GM12891 (cell line): Measurements from ENCODE around the gene SENP3.

Source experiments
- DNase-seq: peaks from one replicate; pipeline ENCODE4 v3.0.0; 2011; ENCODE audit warnings: low spot score; ENCODE audit not compliant: insufficient read length
- FAIRE-seq: peaks from 2 replicates; lab custom pipeline; 2011; peaks lifted over from hg19 to GRCh38; lab: Jason Lieb, UNC
- PAX5 ChIP-seq: IDR thresholded peaks from 2 replicates; pipeline ENCODE4 v1.6.1; 2011; ENCODE audit warnings: low read length, moderate library complexity, mild to moderate bottlenecking; ENCODE audit not compliant: insufficient read depth, severe bottlenecking
- POLR2A ChIP-seq: IDR thresholded peaks from 2 replicates; pipeline ENCODE4 v1.6.1; 2011; ENCODE audit warnings: low read depth, low read length, control low read depth
- POLR2AphosphoS5 ChIP-seq: IDR thresholded peaks from 2 replicates; pipeline ENCODE4 v1.6.1; 2011; ENCODE audit warnings: low read depth, low read length, control low read depth
- POU2F2 ChIP-seq: IDR thresholded peaks from 2 replicates; pipeline ENCODE4 v1.6.1; 2011; ENCODE audit warnings: low read depth, mild to moderate bottlenecking, control low read depth, low read length, moderate library complexity
- SPI1 ChIP-seq: IDR thresholded peaks from 2 replicates; pipeline ENCODE4 v1.6.1; 2011; ENCODE audit warnings: low read depth, low read length, control low read depth
- TAF1 ChIP-seq: IDR thresholded peaks from 2 replicates; pipeline ENCODE4 v1.6.1; 2011; ENCODE audit warnings: low read depth, low read length, control low read depth

Gene SENP3

GRCh38 chr17:7561028-7561575 is 617 bp upstream of the SENP3 start:
- TF ChIP-seq SPI1 (no peak), POLR2A (peak; percentile 25; the same call in 1 of the 2 replicates)
- FAIRE-seq (no peak), DNase-seq (peak; percentile 77)

- DNase-seq (no peak), FAIRE-seq (no peak)
- TF ChIP-seq PAX5, result no peak
- TF ChIP-seq SPI1, result no peak
- no peak for TF ChIP-seq POLR2A
- no peak for TF ChIP-seq TAF1
- no peak for TF ChIP-seq POLR2AphosphoS5
- no peak for TF ChIP-seq POU2F2
Observed at GRCh38 chr17:7562208-7562605, 488 bp downstream of the SENP3 start.

- no peak for DNase-seq
- no peak for FAIRE-seq
- no peak for TF ChIP-seq TAF1
- TF ChIP-seq POLR2A, result no peak
- TF ChIP-seq POLR2AphosphoS5, result no peak
- no peak for TF ChIP-seq POU2F2
- TF ChIP-seq PAX5, result no peak
Observed at GRCh38 chr17:7563115-7563869, 1.6 kb downstream of the SENP3 start.

- FAIRE-seq, result no peak
- TF ChIP-seq POLR2A (no peak), SPI1 (no peak), POU2F2 (no peak), POLR2AphosphoS5 (no peak), PAX5 (no peak), TAF1 (no peak)
- DNase-seq, result no peak
Observed at GRCh38 chr17:7569571-7569970, 7.9 kb downstream of the SENP3 start.

GRCh38 chr17:7570351-7570750 is 8.6 kb downstream of the SENP3 start:
- no peak for TF ChIP-seq POLR2A
- TF ChIP-seq PAX5, result no peak
- TF ChIP-seq TAF1, result no peak
- FAIRE-seq, result no peak
- DNase-seq, result no peak

GRCh38 chr17:7572338-7572587 is 10.5 kb downstream of the SENP3 start:
- no peak for DNase-seq
- TF ChIP-seq POLR2A (no peak), TAF1 (peak; percentile 75; the same call in 1 of the 2 replicates), SPI1 (peak; percentile 86), POU2F2 (no peak), POLR2AphosphoS5 (peak; percentile 44; the same call in 1 of the 2 replicates), PAX5 (no peak)
- FAIRE-seq, result peak; percentile 99

GRCh38 chr17:7572588-7573323 is 11.0 kb downstream of the SENP3 start:
- DNase-seq (peak; percentile 97), FAIRE-seq (no peak)

GRCh38 chr17:7573324-7574080 is 11.8 kb downstream of the SENP3 start:
- FAIRE-seq, result peak; percentile 97
- peak; percentile 84; the same call in 1 of the 2 replicates for TF ChIP-seq POLR2AphosphoS5
- TF ChIP-seq PAX5, result no peak
- TF ChIP-seq POLR2A, result peak; percentile 92
- no peak for TF ChIP-seq SPI1
- peak; percentile 74; the same call in 1 of the 2 replicates for TF ChIP-seq TAF1
- TF ChIP-seq POU2F2, result peak; percentile 43
- DNase-seq, result peak; percentile 85

More at GRCh38 chr17:7572588-7573323, 11.0 kb downstream of the SENP3 start:
- TF ChIP-seq POU2F2 (peak; percentile 93), SPI1 (no peak), POLR2AphosphoS5 (peak; percentile 99), PAX5 (no peak), TAF1 (peak; percentile 93), POLR2A (peak; percentile 95)

GRCh38 chr17:7574176-7574953 is 12.6 kb downstream of the SENP3 start:
- no peak for DNase-seq
- peak; percentile 41 for FAIRE-seq
- TF ChIP-seq SPI1, result no peak
- TF ChIP-seq TAF1, result no peak
- TF ChIP-seq POLR2AphosphoS5, result 0 out of 2 replicates have a peak, but pooled peaks have one; percentile 53
- TF ChIP-seq POLR2A, result no peak; the same call in 1 of the 2 replicates
- TF ChIP-seq PAX5, result no peak
- TF ChIP-seq POU2F2, result no peak
